M059J (cell line): Measurements from ENCODE around the gene ATP10A. TPM values are rescaled to one million over a fixed set of nuclear protein-coding genes. Genes with fewer than 3 reads are reported as not detected.
"Not testable (repeated sequence)": the region's sequence is repeated elsewhere in the genome, so short reads cannot be mapped to it uniquely, and the experiment has no call there.

Source experiments
- DNase-seq: peaks from one replicate; pipeline ENCODE4 v3.0.0-alpha.2; 2012; ENCODE audit warnings: low read depth
- total RNA-seq: library from RNA; depleted of rRNA; stranded (reverse); fragments of >200 nt; shearing (Covaris generic); gene quantifications from 2 replicates; pipeline ENCODE4 v1.2.3, GENCODE V29; 2014

Gene ATP10A
- total RNA-seq, 1 experiment from 2014 or later, result not detected

DNA sequence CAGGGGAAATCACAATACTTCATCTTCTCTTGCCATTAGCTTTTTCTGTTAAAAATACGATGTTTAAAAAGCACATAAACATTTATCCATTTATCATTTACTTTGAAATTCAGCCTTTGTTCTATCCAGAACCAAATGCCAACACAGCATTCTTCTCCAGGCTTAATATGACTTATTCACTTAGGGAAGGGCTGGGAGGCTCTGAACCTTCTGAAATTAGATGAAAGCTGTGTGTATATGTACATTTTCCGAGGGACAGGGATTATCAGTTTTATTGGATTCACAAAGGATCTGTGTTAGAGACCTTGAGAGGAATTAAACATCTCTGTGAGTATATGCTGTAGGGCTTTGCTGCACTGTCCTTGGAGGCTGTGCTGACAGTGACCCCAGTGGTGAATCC, 213.7 kb downstream of the ATP10A start:
- no peak for DNase-seq

DNA sequence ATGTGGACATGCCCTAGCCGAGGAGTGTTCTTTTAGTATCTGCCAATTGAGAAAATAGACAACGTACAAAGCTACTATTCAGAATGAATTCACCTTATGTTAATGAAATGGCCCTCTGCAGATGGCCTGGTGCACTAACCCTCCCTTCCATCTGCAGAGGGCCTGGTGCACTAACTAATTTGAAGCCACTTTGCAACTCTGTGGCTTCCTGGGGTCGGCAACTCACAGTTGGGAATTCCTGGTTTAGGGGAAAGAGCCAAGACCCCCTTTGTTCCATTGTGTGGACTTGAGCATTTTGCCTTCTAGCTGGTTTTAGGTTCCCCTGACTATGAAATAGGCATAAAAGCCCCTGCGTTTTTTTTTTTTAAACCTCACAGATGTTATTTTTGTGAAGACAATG, 220.0 kb downstream of the ATP10A start:
- no peak for DNase-seq

DNA sequence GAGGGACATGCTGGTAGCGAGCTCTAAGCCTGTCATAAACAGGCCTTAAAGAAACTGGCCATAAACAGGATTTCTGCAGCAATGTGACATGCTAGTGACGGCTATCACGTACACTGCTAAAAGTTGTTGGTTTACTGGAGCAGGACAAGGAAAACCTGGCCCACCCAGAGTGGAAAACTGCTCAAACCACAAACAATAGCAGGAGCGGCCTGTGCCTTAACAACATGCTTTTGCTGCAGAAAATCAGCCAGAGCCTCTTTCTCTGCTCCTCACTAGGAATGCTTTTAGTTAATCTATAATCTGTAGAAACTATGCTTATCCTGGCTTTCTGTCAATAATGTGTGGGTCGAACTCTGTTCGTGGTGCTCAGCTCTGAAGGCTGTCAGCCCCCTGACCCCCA, 221.4 kb downstream of the ATP10A start:
- no peak for DNase-seq

DNA sequence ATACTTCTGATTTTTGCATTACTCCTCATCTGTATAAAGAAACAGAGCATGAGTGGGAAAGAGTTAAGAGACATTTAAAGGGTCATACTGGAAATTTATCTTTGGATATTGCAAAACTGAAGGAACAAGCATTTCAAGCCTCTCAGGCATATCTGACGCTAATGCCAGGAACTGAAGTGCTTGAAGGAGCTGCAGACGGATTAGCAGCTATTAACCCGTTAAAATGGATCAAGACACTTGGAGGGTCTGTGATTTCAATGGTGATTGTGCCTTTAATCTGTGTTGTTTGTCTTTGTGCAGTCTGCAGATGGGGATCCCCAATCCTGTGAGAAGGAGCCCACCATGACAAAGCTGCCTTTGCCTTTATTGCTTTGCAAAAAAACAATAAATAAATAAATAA, 221.8 kb downstream of the ATP10A start:
- no peak for DNase-seq

DNA sequence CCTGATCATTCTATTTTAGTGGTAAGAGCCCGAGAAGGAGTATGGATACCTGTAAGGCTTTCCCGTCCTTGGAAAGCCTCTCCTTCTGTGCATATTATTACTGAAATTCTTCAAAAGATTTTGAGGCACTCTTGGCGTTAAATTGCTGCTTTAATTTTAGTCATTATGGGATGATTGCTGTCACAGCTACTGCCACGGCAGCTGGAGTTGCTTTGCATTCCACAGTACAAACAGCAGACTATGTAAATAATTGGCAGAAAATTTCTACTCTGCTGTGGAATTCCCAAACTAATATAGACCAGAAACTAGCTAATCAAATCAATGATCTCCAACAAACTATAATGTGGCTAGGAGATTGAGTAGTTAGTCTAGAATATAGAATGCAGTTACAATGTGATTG, 222.2 kb downstream of the ATP10A start:
- DNase-seq, result not testable (repeated sequence)

DNA sequence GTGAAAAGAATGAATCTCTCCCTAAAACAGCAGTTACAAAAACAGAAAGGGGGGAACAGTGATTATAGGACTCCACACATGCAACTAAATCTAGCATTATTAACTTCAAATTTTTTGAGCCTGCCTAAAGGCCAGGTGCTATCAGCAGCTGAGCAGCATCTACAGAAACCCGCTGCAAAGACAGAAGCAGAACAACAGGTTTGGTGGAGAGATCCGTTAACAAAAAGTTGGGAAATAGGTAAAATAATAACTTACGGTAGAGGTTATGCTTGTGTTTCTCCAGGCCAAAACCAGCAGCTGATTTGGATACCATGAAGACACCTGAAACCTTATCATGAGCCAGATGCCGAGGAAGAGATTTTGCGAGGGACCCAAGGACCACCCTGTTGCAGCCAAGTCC, 222.7 kb downstream of the ATP10A start:
- DNase-seq, result no peak

DNA sequence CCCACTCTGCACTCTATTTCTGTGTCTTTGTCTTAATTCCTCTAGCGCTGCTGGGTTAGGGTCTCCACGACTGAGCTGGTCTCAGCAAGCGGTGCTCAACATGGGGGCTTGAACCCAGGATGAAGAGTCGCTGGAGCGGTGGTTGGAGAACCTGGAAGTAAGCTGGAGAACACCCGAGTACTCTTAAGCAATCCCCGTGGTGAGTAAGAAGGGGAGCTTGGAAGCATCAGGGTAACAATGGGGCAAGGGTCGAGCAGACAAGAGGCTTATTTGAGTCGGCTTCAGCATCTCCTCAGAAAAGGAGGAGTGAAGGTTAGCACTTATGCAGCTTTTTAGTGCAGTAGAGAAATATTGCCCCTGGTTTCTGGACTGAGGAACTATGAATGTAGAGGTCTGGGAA, 226.6 kb downstream of the ATP10A start:
- not testable (repeated sequence) for DNase-seq

DNA sequence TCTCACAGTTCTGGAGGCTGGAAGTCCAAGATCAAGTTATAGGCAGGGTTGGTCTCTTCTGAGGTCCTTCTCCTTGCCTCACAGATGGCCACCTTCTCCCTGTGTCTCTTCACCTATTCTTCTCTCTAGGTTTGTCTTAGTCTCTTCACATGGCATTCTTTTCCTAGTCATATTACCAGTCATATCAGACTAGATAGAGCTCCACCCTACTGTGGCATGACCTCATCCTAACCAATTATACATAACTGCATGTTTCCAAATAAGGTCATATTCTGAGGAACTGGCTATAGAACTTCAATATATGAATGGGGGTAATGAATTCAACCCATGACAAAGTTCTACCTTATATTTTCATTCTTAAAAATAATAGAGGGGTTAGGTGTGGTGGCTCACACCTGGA, 227.9 kb downstream of the ATP10A start:
- DNase-seq, result no peak

DNA sequence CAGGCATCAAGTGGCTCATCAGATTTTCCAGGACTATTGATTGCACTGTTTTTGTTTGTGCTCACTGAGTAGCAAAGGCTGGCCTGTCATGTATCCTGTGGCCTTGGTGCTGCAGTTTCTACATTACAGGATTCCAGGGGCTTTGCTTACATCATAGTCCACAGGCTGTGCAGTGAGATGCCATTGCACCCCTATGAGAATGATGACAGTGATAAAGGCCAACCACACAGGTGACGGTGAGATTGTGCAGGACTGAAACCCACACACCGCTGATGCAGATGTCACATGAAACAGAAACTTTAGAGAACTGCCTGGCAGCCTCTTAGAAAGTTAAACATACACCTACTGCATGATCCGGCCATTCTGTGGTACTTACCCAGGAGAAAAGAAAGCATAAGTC, 229.3 kb downstream of the ATP10A start:
- DNase-seq, result no peak

DNA sequence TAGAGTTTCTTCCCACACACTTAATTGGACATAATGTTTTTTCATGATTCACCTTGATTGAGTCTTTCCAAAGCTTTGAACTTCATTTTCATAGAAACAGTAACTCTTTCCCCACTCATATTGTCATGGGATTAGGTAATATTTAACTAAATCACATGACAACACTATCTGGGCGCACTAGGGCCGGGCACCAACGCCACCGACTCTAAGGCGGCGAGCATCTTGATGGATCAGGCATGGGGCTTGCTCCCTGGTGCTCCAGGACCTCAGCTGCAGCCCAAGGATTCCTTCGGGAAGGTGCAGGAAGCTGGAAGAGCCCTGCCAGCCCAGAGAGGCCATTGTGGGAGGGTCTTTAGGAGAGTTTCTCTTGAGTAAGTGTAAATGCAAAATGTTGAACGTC, 231.2 kb downstream of the ATP10A start:
- no peak for DNase-seq
